ENCODE results near the gene SOX15.

DNA sequence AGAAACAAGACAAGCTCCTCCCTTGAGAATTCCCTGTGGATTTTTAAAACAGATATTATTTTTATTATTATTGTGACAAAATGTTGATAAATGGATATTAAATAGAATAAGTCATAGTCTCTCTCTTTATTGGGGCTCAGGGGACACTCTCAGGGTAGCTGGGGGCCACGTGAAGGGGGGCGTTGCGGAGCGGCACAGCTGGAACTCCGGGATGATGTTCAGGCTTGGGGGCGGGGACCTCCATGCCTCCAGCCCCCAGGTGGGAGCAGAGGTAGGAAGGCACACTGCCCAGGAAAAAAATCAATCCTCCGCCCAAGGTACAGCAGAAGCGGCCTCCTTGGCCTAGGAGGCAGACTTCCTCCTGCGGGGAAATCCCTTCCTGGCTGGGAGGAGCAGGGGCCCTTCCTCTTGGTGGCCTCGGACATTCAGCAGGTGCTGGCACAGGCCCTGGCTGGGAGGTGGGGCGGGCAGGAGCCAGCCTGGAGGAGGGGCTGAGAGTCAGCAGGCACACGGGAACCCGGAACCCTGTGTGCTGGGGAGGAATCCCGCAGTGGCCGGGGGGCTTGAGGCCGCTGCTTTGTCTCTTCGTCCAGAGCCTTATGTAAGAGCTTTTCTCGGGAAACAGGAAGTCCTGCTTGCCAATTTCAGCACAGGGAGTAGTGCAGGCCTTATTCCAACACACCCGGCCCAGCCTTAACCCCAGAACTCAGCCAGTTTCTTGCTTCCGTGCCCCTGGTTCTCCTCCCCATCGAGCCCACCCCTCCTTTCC lies 31.9 kb downstream of the SOX15 start:
- TF ChIP-seq, protein P1, sequence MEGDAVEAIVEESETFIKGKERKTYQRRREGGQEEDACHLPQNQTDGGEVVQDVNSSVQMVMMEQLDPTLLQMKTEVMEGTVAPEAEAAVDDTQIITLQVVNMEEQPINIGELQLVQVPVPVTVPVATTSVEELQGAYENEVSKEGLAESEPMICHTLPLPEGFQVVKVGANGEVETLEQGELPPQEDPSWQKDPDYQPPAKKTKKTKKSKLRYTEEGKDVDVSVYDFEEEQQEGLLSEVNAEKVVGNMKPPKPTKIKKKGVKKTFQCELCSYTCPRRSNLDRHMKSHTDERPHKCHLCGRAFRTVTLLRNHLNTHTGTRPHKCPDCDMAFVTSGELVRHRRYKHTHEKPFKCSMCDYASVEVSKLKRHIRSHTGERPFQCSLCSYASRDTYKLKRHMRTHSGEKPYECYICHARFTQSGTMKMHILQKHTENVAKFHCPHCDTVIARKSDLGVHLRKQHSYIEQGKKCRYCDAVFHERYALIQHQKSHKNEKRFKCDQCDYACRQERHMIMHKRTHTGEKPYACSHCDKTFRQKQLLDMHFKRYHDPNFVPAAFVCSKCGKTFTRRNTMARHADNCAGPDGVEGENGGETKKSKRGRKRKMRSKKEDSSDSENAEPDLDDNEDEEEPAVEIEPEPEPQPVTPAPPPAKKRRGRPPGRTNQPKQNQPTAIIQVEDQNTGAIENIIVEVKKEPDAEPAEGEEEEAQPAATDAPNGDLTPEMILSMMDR (IDR thresholded peaks at IDR 0.05; ENCODE audit: poor library complexity): no peak
- no peak for TF ChIP-seq EZH2phosphoT487 (IDR thresholded peaks at IDR 0.05; ENCODE audit: low read depth, severe bottlenecking, unreplicated experiment)

All from hepatocyte (in vitro differentiated cells).